Naive thymus-derived CD4-positive, alpha-beta T cell (primary cell): Measurements from ENCODE around the gene ATRIP. TPM values are rescaled to one million over a fixed set of nuclear protein-coding genes. Genes with fewer than 3 reads are reported as not detected.
"Not testable (repeated sequence)": the region's sequence is repeated elsewhere in the genome, so short reads cannot be mapped to it uniquely, and the experiment has no call there.

Source experiments
- ATAC-seq: fragments of 150-1000 bp; cut with Tn5 transposase; 2 replicates; pipeline ENCODE4 v1.10.0; 2021; ENCODE audit warnings: mild to moderate bottlenecking, moderate library complexity
- CTCF ChIA-PET: fragments of 350-600 bp; sonication (Branson Sonifier 250); formaldehyde crosslinking; loops from one replicate; lab custom pipeline; 2021; ENCODE audit warnings: antibody characterized with exemption; lab: Charles Lee
- POLR2A ChIA-PET: fragments of 350-600 bp; sonication (Branson Sonifier 250); formaldehyde crosslinking; loops from one replicate; lab custom pipeline; 2021; ENCODE audit warnings: antibody characterized with exemption, inconsistent platforms; lab: Charles Lee
- DNase-seq, 9 donors: peaks; one replicate each; pipeline versions ENCODE4 v3.0.0 to v3.0.0-alpha.2; 2020 to 2022; ENCODE audit warnings: mixed read lengths in 1 of 9
- H3K27ac ChIP-seq: one replicate; pipeline ENCODE4 v1.7.0; 2013; ENCODE audit warnings: mild to moderate bottlenecking, low read depth, low read length, moderate library complexity
- H3K27me3 ChIP-seq, 2 donors: one replicate each; pipeline ENCODE4 v1.7.0; 2013; ENCODE audit warnings: low read length in 2 of 2, mild to moderate bottlenecking in 2 of 2, moderate library complexity in 2 of 2; ENCODE audit not compliant: control insufficient read depth in 2 of 2, insufficient read depth in 2 of 2
- H3K36me3 ChIP-seq, 3 experiments: 1 replicate in 2 of 3; 2 replicates in 1 of 3; pipeline ENCODE4 v1.7.0; 2013; ENCODE audit warnings: low read length in 3 of 3, mild to moderate bottlenecking in 3 of 3, moderate library complexity in 1 of 3; ENCODE audit not compliant: insufficient read depth in 3 of 3, control insufficient read depth in 2 of 3
- H3K4me1 ChIP-seq, 2 donors: one replicate each; pipeline ENCODE4 v1.7.0; 2013; ENCODE audit warnings: low read length in 2 of 2, mild to moderate bottlenecking in 2 of 2, moderate library complexity in 1 of 2; ENCODE audit not compliant: control insufficient read depth in 2 of 2, insufficient read depth in 2 of 2
- H3K4me3 ChIP-seq: 2 replicates; pipeline ENCODE4 v1.7.0; 2013; ENCODE audit warnings: mild to moderate bottlenecking, low read length
- H3K9me3 ChIP-seq, 3 experiments: 1 replicate in 2 of 3; 2 replicates in 1 of 3; pipeline ENCODE4 v1.7.0; 2013; ENCODE audit warnings: low read length in 3 of 3; ENCODE audit not compliant: control insufficient read depth in 2 of 3
- H3K27ac Mint-ChIP-seq, 9 donors: one replicate each; pipeline ENCODE4 v1.8.0; 2020 to 2022; ENCODE audit warnings: mixed read lengths in 9 of 9, mild to moderate bottlenecking in 8 of 9, moderate library complexity in 5 of 9, inconsistent platforms in 2 of 9
- H3K27me3 Mint-ChIP-seq, 5 donors: one replicate each; pipeline ENCODE4 v1.8.0; 2021 to 2022; ENCODE audit warnings: mixed read lengths in 5 of 5, mild to moderate bottlenecking in 1 of 5
- H3K36me3 Mint-ChIP-seq, 5 donors: one replicate each; pipeline ENCODE4 v1.8.0; 2020 to 2022; ENCODE audit warnings: mixed read lengths in 5 of 5, mild to moderate bottlenecking in 3 of 5, inconsistent platforms in 1 of 5
- H3K4me1 Mint-ChIP-seq, 7 donors: one replicate each; pipeline ENCODE4 v1.8.0; 2020 to 2022; ENCODE audit warnings: mixed read lengths in 7 of 7, mild to moderate bottlenecking in 3 of 7, inconsistent platforms in 1 of 7
- H3K4me3 Mint-ChIP-seq, 10 donors: one replicate each; pipeline ENCODE4 v1.8.0; 2020 to 2022; ENCODE audit warnings: mild to moderate bottlenecking in 10 of 10, mixed read lengths in 10 of 10, moderate library complexity in 6 of 10, inconsistent platforms in 2 of 10
- H3K9me3 Mint-ChIP-seq, 11 donors: one replicate each; pipeline ENCODE4 v1.8.0; 2020 to 2022; ENCODE audit warnings: mixed read lengths in 11 of 11, mild to moderate bottlenecking in 4 of 11, inconsistent platforms in 1 of 11, moderate library complexity in 1 of 11
- intact Hi-C, 2 donors: fragments of 100-400 bp; cut with micrococcal nuclease; formaldehyde crosslinking; loops; one replicate each; pipeline ENCODE4 v1.15.1; 2023
- polyA plus RNA-seq, 2 donors: library from polyadenylated mRNA; unstranded; fragments of 300-500 nt; fragmentation: Illumina TruSeq; gene quantifications; one replicate each; pipeline ENCODE4 v1.2.3, GENCODE V29; 2021
- total RNA-seq, 6 experiments: library from RNA in 5 of 6; stranded (reverse) in 5 of 6; gene quantifications; 1 replicate in 5 of 6; 2 replicates in 1 of 6; pipeline ENCODE4 v1.2.3 and lab custom pipeline; 2021 to 2026

Gene ATRIP
- total and polyA plus RNA-seq, 7 experiments from 2014 or later, result 7.9 to 16.2 (median 12.5) TPM

- H3K9me3 Mint-ChIP-seq, H3K27me3 ChIP-seq, ATAC-seq, CTCF ChIA-PET, H3K27ac Mint-ChIP-seq, H3K27me3 Mint-ChIP-seq, intact Hi-C loops, H3K9me3 ChIP-seq, H3K27ac ChIP-seq, H3K4me3 ChIP-seq, H3K4me3 Mint-ChIP-seq, H3K36me3 ChIP-seq, DNase-seq: not testable (repeated sequence)
- Mint-ChIP-seq H3K4me1 (peaks cover 12 to 30% (median 23%) of the 10 kb centered on the region in 7 donors), H3K36me3 (peaks cover 0 to 15% (median 0%) of the 10 kb centered on the region in 5 donors)
- peaks cover 13 to 28% of the 10 kb centered on the region in 2 donors for H3K4me1 ChIP-seq
- POLR2A ChIA-PET, result interaction anchor here (0.8 to 1.0 kb wide), 2 partner anchors 11 to 42 kb away, joined by 5 to 6 read pairs; no protein-coding TSS in a partner anchor
Measured at GRCh38 chr3:48482822-48483221, 36.3 kb downstream of the ATRIP start.

- ChIA-PET CTCF (no interaction called here), POLR2A (no interaction called here)
- H3K4me1 ChIP-seq, result no peaks in the 10 kb centered on the region
- ATAC-seq, result no peak
- no peak overlapping the region for H3K27ac ChIP-seq
- H3K9me3 Mint-ChIP-seq, result no peaks in the 10 kb centered on the region
- no peak for DNase-seq
- no peaks in the 10 kb centered on the region for H3K27me3 ChIP-seq
- no peaks in the 10 kb centered on the region for H3K36me3 ChIP-seq
- H3K4me1 Mint-ChIP-seq, result peaks cover 0 to 3% (median 1%) of the 10 kb centered on the region in 7 donors
- no peak overlapping the region for H3K4me3 Mint-ChIP-seq
- intact Hi-C loops, result no loop called here
- H3K9me3 ChIP-seq, result no peaks in the 10 kb centered on the region
- H3K27ac Mint-ChIP-seq, result no peak overlapping the region
- H3K4me3 ChIP-seq, result no peak overlapping the region
- H3K27me3 Mint-ChIP-seq, result no peaks in the 10 kb centered on the region
- H3K36me3 Mint-ChIP-seq, result peaks cover 0 to 10% (median 0%) of the 10 kb centered on the region in 5 donors
Measured at GRCh38 chr3:48486952-48487351, 40.4 kb downstream of the ATRIP start.

- Histone ChIP-seq H3K27ac (no peak overlapping the region), H3K9me3 (no peaks in the 10 kb centered on the region), H3K4me3 (no peak overlapping the region), H3K27me3 (no peaks in the 10 kb centered on the region), H3K36me3 (peaks cover 0 to 4% (median 0%) of the 10 kb centered on the region in 3 experiments), H3K4me1 (no peaks in the 10 kb centered on the region)
- CTCF ChIA-PET, result interaction anchor here (0.6 kb wide), 1 partner anchor 57 kb away, joined by 4 read pairs; no protein-coding TSS in a partner anchor
- ATAC-seq (peak; percentile 49), DNase-seq (no peak)
- Mint-ChIP-seq H3K4me1 (peaks cover 0 to 4% (median 0%) of the 10 kb centered on the region in 7 donors), H3K27me3 (no peaks in the 10 kb centered on the region), H3K9me3 (no peaks in the 10 kb centered on the region), H3K36me3 (peaks cover 0 to 22% (median 5%) of the 10 kb centered on the region in 5 donors), H3K4me3 (no peak overlapping the region), H3K27ac (no peak overlapping the region)
- intact Hi-C loops, result no loop called here
- POLR2A ChIA-PET, result interaction anchor here (1.9 kb wide), 1 partner anchor 20 kb away, joined by 5 read pairs; no protein-coding TSS in a partner anchor
Measured at GRCh38 chr3:48492461-48493202, 46.1 kb downstream of the ATRIP start.

DNA sequence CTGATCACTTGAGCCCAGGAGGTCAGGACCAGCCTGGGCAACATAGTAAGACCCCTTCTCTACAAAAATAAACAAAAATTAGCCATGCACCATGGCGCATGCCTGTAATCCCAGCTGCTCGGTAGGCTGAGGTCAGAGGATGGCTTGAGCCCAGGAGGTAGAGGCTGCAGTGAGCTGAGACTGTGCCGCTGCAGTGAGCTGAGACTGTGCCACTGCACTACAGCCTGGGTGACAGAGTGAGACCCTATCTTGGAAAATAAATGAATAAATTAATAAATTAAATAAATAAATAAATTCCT is 46.6 kb downstream of the ATRIP start:
- ChIA-PET CTCF (no interaction called here), POLR2A (no interaction called here)
- no peaks in the 10 kb centered on the region for H3K4me1 ChIP-seq
- intact Hi-C loops, result no loop called here
- peaks cover 0 to 8% (median 0%) of the 10 kb centered on the region in 3 experiments for H3K36me3 ChIP-seq
- Mint-ChIP-seq H3K9me3 (no peaks in the 10 kb centered on the region), H3K27ac (no peak overlapping the region), H3K27me3 (no peaks in the 10 kb centered on the region), H3K36me3 (peaks cover 0 to 28% (median 10%) of the 10 kb centered on the region in 5 donors), H3K4me1 (peaks cover 0 to 4% (median 1%) of the 10 kb centered on the region in 7 donors), H3K4me3 (no peak overlapping the region)
- no peaks in the 10 kb centered on the region for H3K27me3 ChIP-seq
- ATAC-seq, result no peak
- DNase-seq, result no peak
- no peak overlapping the region for H3K27ac ChIP-seq
- no peaks in the 10 kb centered on the region for H3K9me3 ChIP-seq
- no peak overlapping the region for H3K4me3 ChIP-seq

GRCh38 chr3:48500656-48501055 is 54.1 kb downstream of the ATRIP start:
- H3K9me3 ChIP-seq, result no peaks in the 10 kb centered on the region
- no peaks in the 10 kb centered on the region for H3K27me3 ChIP-seq
- no peak overlapping the region for H3K4me3 ChIP-seq
- Mint-ChIP-seq H3K4me3 (no peak overlapping the region), H3K27ac (peak overlapping the region in 6 of 9 donors; percentile 4 to 42 (median 28)), H3K27me3 (no peaks in the 10 kb centered on the region), H3K36me3 (peaks cover 0 to 26% (median 13%) of the 10 kb centered on the region in 5 donors), H3K4me1 (peaks cover 21 to 50% (median 43%) of the 10 kb centered on the region in 7 donors), H3K9me3 (no peaks in the 10 kb centered on the region)
- peaks cover 18 to 25% of the 10 kb centered on the region in 2 donors for H3K4me1 ChIP-seq
- intact Hi-C loops, result no loop called here
- POLR2A ChIA-PET, result no interaction called here
- H3K36me3 ChIP-seq, result peaks cover 0 to 7% (median 0%) of the 10 kb centered on the region in 3 experiments
- no peak overlapping the region for H3K27ac ChIP-seq
- CTCF ChIA-PET, result interaction anchor here (1.4 kb wide), 1 partner anchor 100 kb away, joined by 5 read pairs; no protein-coding TSS in a partner anchor
- no peak for ATAC-seq
- no peak for DNase-seq

- no peak overlapping the region for H3K4me3 ChIP-seq
- Mint-ChIP-seq H3K4me3 (peak overlapping the region in 1 of 10 donors; percentile 52), H3K27me3 (no peaks in the 10 kb centered on the region), H3K27ac (peak overlapping the region in 7 of 9 donors; percentile 13 to 90 (median 47)), H3K9me3 (no peaks in the 10 kb centered on the region), H3K4me1 (peaks cover 24 to 55% (median 46%) of the 10 kb centered on the region in 7 donors), H3K36me3 (peaks cover 0 to 26% (median 13%) of the 10 kb centered on the region in 5 donors)
- ChIA-PET CTCF (interaction anchor here (1.4 kb wide), 1 partner anchor 100 kb away, joined by 5 read pairs; no protein-coding TSS in a partner anchor), POLR2A (interaction anchor here (1.1 kb wide), 1 partner anchor 12 kb away, joined by 4 read pairs; no protein-coding TSS in a partner anchor)
- no peaks in the 10 kb centered on the region for H3K27me3 ChIP-seq
- H3K4me1 ChIP-seq, result peaks cover 18 to 25% of the 10 kb centered on the region in 2 donors
- intact Hi-C loops, result no loop called here
- no peak overlapping the region for H3K27ac ChIP-seq
- DNase-seq (no peak), ATAC-seq (no peak)
- H3K36me3 ChIP-seq, result peaks cover 0 to 7% (median 0%) of the 10 kb centered on the region in 3 experiments
- H3K9me3 ChIP-seq, result no peaks in the 10 kb centered on the region
Measured at GRCh38 chr3:48501196-48501595, 54.7 kb downstream of the ATRIP start.
